Stimulated activated CD4-positive, alpha-beta T cell treated with anti-CD3 and anti-CD28 coated beads, Interleukin-1b, Interleukin-23, amount 100 ng/mL, for 1 hour (primary cell): ENCODE results near the gene PBOV1.
"Not testable (repeated sequence)": the region's sequence is repeated elsewhere in the genome, so short reads cannot be mapped to it uniquely, and the experiment has no call there.

Experiments
- DNase-seq, 2 donors: peaks; one replicate each; pipeline ENCODE4 v3.0.0-alpha.2; 2020; ENCODE audit warnings: low read depth in 2 of 2

Gene PBOV1

GRCh38 chr6:138238368-138238767, 20.1 kb upstream of the PBOV1 start:
- DNase-seq = no peak

GRCh38 chr6:138237463-138237862, 19.2 kb upstream of the PBOV1 start:
- no peak for DNase-seq

GRCh38 chr6:138235693-138236092, 17.4 kb upstream of the PBOV1 start:
- no peak for DNase-seq

GRCh38 chr6:138235205-138235604, 16.9 kb upstream of the PBOV1 start:
- no peak for DNase-seq

- no peak for DNase-seq
Observed at GRCh38 chr6:138234363-138234762, 16.1 kb upstream of the PBOV1 start.

GRCh38 chr6:138231381-138231886, 13.1 kb upstream of the PBOV1 start:
- DNase-seq = no peak

GRCh38 chr6:138230759-138231380, 12.6 kb upstream of the PBOV1 start:
- DNase-seq = no peak

- no peak for DNase-seq
Observed at GRCh38 chr6:138230221-138230620, 11.9 kb upstream of the PBOV1 start.

GRCh38 chr6:138229663-138230179, 11.4 kb upstream of the PBOV1 start:
- no peak for DNase-seq

- DNase-seq = no peak
Observed at GRCh38 chr6:138229072-138229471, 10.8 kb upstream of the PBOV1 start.

GRCh38 chr6:138227316-138227781, 9.1 kb upstream of the PBOV1 start:
- DNase-seq = no peak

GRCh38 chr6:138226700-138227315, 8.5 kb upstream of the PBOV1 start:
- no peak for DNase-seq

- DNase-seq = no peak
Observed at GRCh38 chr6:138225953-138226352, 7.7 kb upstream of the PBOV1 start.

- DNase-seq = no peak
Observed at GRCh38 chr6:138222901-138223546, 4.7 kb upstream of the PBOV1 start.

GRCh38 chr6:138219901-138220300, 1.6 kb upstream of the PBOV1 start:
- no peak for DNase-seq

GRCh38 chr6:138219398-138219797, 1.1 kb upstream of the PBOV1 start:
- DNase-seq = no peak

- no peak for DNase-seq
Observed at GRCh38 chr6:138215093-138215782, 3.1 kb downstream of the PBOV1 start.

- not testable (repeated sequence) for DNase-seq
Observed at GRCh38 chr6:138212530-138212929, 5.8 kb downstream of the PBOV1 start.

- DNase-seq = no peak
Observed at GRCh38 chr6:138211601-138212000, 6.7 kb downstream of the PBOV1 start.

- no peak for DNase-seq
Observed at GRCh38 chr6:138211048-138211581, 7.2 kb downstream of the PBOV1 start.

- no peak for DNase-seq
Observed at GRCh38 chr6:138206862-138207261, 11.4 kb downstream of the PBOV1 start.
